Measurements from ENCODE around the gene ZNF71. TPM values are rescaled to one million over a fixed set of nuclear protein-coding genes. Genes with fewer than 3 reads are reported as not detected.

Gene ZNF71
- total and polyA plus RNA-seq, 8 donors, result 2.1 to 18.2 (median 6.6) TPM; not detected in 1

GRCh38 chr19:56654151-56654550 lies 59.0 kb downstream of the ZNF71 start:
- Histone ChIP-seq H3K4me3 (no peak overlapping the region), H3K27me3 (no peaks in the 10 kb centered on the region), H3K4me1 (no peaks in the 10 kb centered on the region), H3K9me3 (peaks cover under 1 to 79% (median 35%) of the 10 kb centered on the region in 4 donors), H3K27ac (no peak overlapping the region), H3K36me3 (no peaks in the 10 kb centered on the region)
- intact Hi-C loops (cut with DNase I; ENCODE audit: low total_unique reads), result no loop called here
- WGBS, 5 donors, result 62 to 79% (median 73%) methylated on average over 3 of the region's 3 CpGs
- no peak for DNase-seq
- no peak for TF ChIP-seq POLR2A (IDR thresholded peaks at IDR 0.05)
- TF ChIP-seq CTCF (IDR thresholded peaks at IDR 0.05), result no peak
- no peak for TF ChIP-seq POLR2AphosphoS5 (IDR thresholded peaks at IDR 0.05)
- TF ChIP-seq EP300 (IDR thresholded peaks at IDR 0.05), result no peak

- intact Hi-C loops (cut with DNase I; ENCODE audit: low total_unique reads), result no loop called here
- Histone ChIP-seq H3K27ac (no peak overlapping the region), H3K36me3 (peaks cover 0 to 24% (median 18%) of the 10 kb centered on the region in 4 donors), H3K9me3 (peaks cover 17 to 91% (median 48%) of the 10 kb centered on the region in 4 donors), H3K27me3 (no peaks in the 10 kb centered on the region), H3K4me3 (peak overlapping the region in 1 of 4 donors; percentile 9), H3K4me1 (peaks cover 0 to 7% (median 0%) of the 10 kb centered on the region in 4 donors)
- TF ChIP-seq EP300 (IDR thresholded peaks at IDR 0.05), result no peak
- TF ChIP-seq POLR2AphosphoS5 (IDR thresholded peaks at IDR 0.05), result no peak
- no peak for TF ChIP-seq POLR2A (IDR thresholded peaks at IDR 0.05)
- no peak for TF ChIP-seq CTCF (IDR thresholded peaks at IDR 0.05)
- peak in 1 of 2 donors; percentile 42 for DNase-seq
- 18 to 31% (median 23%) methylated on average over 9 to 32 of the region's 32 CpGs for WGBS, 5 donors
These were observed 65.4 kb downstream of the ZNF71 start for GRCh38 chr19:56660381-56661107.

GRCh38 chr19:56661248-56661647 lies 66.1 kb downstream of the ZNF71 start:
- Histone ChIP-seq H3K36me3 (peaks cover 0 to 31% (median 18%) of the 10 kb centered on the region in 4 donors), H3K9me3 (peaks cover 17 to 93% (median 52%) of the 10 kb centered on the region in 4 donors), H3K4me1 (peaks cover 0 to 7% (median 0%) of the 10 kb centered on the region in 4 donors), H3K27me3 (no peaks in the 10 kb centered on the region), H3K27ac (no peak overlapping the region), H3K4me3 (no peak overlapping the region)
- DNase-seq, result no peak
- WGBS, 5 donors, result 86 to 100% (median 91%) methylated on average over 3 of the region's 3 CpGs
- intact Hi-C loops (cut with DNase I; ENCODE audit: low total_unique reads), result no loop called here
- TF ChIP-seq POLR2AphosphoS5 (IDR thresholded peaks at IDR 0.05), result no peak
- TF ChIP-seq CTCF (IDR thresholded peaks at IDR 0.05), result no peak
- TF ChIP-seq EP300 (IDR thresholded peaks at IDR 0.05), result no peak
- TF ChIP-seq POLR2A (IDR thresholded peaks at IDR 0.05), result no peak

- intact Hi-C loops (cut with DNase I; ENCODE audit: low total_unique reads), result no loop called here
- Histone ChIP-seq H3K27me3 (no peaks in the 10 kb centered on the region), H3K27ac (no peak overlapping the region), H3K36me3 (peaks cover 0 to 49% (median 18%) of the 10 kb centered on the region in 4 donors), H3K4me3 (no peak overlapping the region), H3K4me1 (peaks cover 0 to 7% (median 0%) of the 10 kb centered on the region in 4 donors), H3K9me3 (peaks cover 19 to 100% (median 58%) of the 10 kb centered on the region in 4 donors)
- TF ChIP-seq POLR2A (IDR thresholded peaks at IDR 0.05) (no peak), CTCF (IDR thresholded peaks at IDR 0.05) (no peak), POLR2AphosphoS5 (IDR thresholded peaks at IDR 0.05) (no peak), EP300 (IDR thresholded peaks at IDR 0.05) (no peak)
- no peak for DNase-seq
- 81 to 91% (median 86%) methylated on average over 59 to 60 of the region's 60 CpGs for WGBS, 5 donors
These were observed 68.9 kb downstream of the ZNF71 start for GRCh38 chr19:56663931-56664500.
